ENCODE results near the gene NHLRC4.

Gene NHLRC4

DNA sequence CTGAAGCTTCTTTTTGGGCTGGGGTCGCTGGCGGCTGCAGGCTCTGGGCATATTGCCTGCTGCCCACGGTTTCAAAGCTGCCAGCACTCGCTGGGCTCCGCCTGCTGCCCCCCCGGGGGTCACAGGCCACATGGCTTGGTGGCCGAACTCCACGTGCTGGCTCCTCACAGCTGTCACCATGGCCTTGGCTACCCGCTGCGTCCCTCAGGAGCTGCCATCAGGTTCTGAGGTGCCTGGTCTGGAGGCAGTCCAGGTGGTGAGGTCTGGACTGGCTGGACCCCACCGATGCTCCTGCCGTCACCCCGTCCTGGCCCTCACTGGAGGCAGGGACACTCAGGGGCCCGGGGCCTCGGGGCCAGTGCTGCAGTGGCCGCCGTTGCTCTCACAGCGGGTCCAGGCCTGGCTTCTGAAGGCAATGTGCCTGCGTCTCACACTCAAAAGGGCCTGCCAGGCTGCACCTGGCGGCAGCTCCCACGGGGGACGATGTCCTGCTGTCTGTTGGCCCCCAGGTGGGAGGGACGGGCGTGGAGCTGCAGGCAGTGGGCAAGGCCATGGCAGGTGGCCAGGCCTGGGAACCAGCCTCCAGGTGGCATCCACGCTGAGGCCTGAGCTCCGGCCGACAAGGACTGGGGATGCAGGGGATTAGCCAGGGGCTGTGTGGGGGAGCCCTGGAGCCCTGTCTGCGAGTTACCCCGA is 26.0 kb upstream of the NHLRC4 start:
- CTCF ChIA-PET = no interaction called here
- POLR2A ChIA-PET = interaction anchor here (1.6 kb wide), 1 partner anchor 14 kb away, joined by 5 read pairs; the partner anchor contains the start of gene CAPN15
- no peak for TF ChIP-seq ELF4 (IDR thresholded peaks at IDR 0.05)
- no peak for TF ChIP-seq FOXM1 (IDR thresholded peaks at IDR 0.05; ENCODE audit: borderline replicate concordance)
- TF ChIP-seq BHLHE40 (IDR thresholded peaks at IDR 0.05; ENCODE audit: borderline replicate concordance) = no peak
- no peak for TF ChIP-seq LEF1 (IDR thresholded peaks at IDR 0.05; ENCODE audit: borderline replicate concordance)
- TF ChIP-seq L3MBTL2 (conservative IDR thresholded peaks at IDR 0.05) = no peak
- DNase-seq (ENCODE audit: extremely low spot score) = no peak

GRCh38 chr16:543301-544164 is 23.3 kb upstream of the NHLRC4 start:
- TF ChIP-seq TARDBP (IDR thresholded peaks at IDR 0.05) (no peak), ZNF384 (IDR thresholded peaks at IDR 0.05) (no peak), SP1 (IDR thresholded peaks at IDR 0.05) (no peak), FOXA1 (IDR thresholded peaks at IDR 0.05) (no peak), LEF1 (IDR thresholded peaks at IDR 0.05; ENCODE audit: borderline replicate concordance) (no peak), L3MBTL2 (conservative IDR thresholded peaks at IDR 0.05) (no peak), ARNT (IDR thresholded peaks at IDR 0.05) (no peak), BHLHE40 (IDR thresholded peaks at IDR 0.05; ENCODE audit: borderline replicate concordance) (no peak), PKNOX1 (IDR thresholded peaks at IDR 0.05) (no peak), FOXM1 (IDR thresholded peaks at IDR 0.05; ENCODE audit: borderline replicate concordance) (no peak), ELF4 (IDR thresholded peaks at IDR 0.05) (no peak), SUZ12 (IDR thresholded peaks at IDR 0.05) (no peak), CTBP1 (IDR thresholded peaks at IDR 0.05; ENCODE audit: borderline replicate concordance) (no peak), NFRKB (IDR thresholded peaks at IDR 0.05) (no peak), FOXK2 (IDR thresholded peaks at IDR 0.05) (no peak)
- CTCF ChIA-PET = interaction anchor here (1.1 kb wide), 1 partner anchor 27 kb away, joined by 3 read pairs; no protein-coding TSS in a partner anchor
- DNase-seq (ENCODE audit: extremely low spot score) = no peak
- POLR2A ChIA-PET = no interaction called here

- ChIA-PET CTCF (no interaction called here), POLR2A (no interaction called here)
- no peak for TF ChIP-seq SUZ12 (IDR thresholded peaks at IDR 0.05)
- TF ChIP-seq FOXM1 (IDR thresholded peaks at IDR 0.05; ENCODE audit: borderline replicate concordance) = no peak
- no peak for TF ChIP-seq L3MBTL2 (conservative IDR thresholded peaks at IDR 0.05)
- no peak for TF ChIP-seq HDGF (IDR thresholded peaks at IDR 0.05; ENCODE audit: borderline replicate concordance)
- TF ChIP-seq ELF4 (IDR thresholded peaks at IDR 0.05) = no peak
- TF ChIP-seq TARDBP (IDR thresholded peaks at IDR 0.05) = no peak
- TF ChIP-seq ARNT (IDR thresholded peaks at IDR 0.05) = no peak
- no peak for TF ChIP-seq SP1 (IDR thresholded peaks at IDR 0.05)
- no peak for TF ChIP-seq LEF1 (IDR thresholded peaks at IDR 0.05; ENCODE audit: borderline replicate concordance)
- no peak for TF ChIP-seq ZNF384 (IDR thresholded peaks at IDR 0.05)
- no peak for TF ChIP-seq FOXA1 (IDR thresholded peaks at IDR 0.05)
- TF ChIP-seq FOXK2 (IDR thresholded peaks at IDR 0.05) = no peak
- no peak for TF ChIP-seq CTBP1 (IDR thresholded peaks at IDR 0.05; ENCODE audit: borderline replicate concordance)
- no peak for TF ChIP-seq BHLHE40 (IDR thresholded peaks at IDR 0.05; ENCODE audit: borderline replicate concordance)
- no peak for TF ChIP-seq NFRKB (IDR thresholded peaks at IDR 0.05)
- TF ChIP-seq PKNOX1 (IDR thresholded peaks at IDR 0.05) = no peak
- no peak for DNase-seq (ENCODE audit: extremely low spot score)
Measured at GRCh38 chr16:544517-544916, 22.3 kb upstream of the NHLRC4 start.

- ChIA-PET CTCF (no interaction called here), POLR2A (no interaction called here)
- DNase-seq (ENCODE audit: extremely low spot score) = peak; percentile 66
- TF ChIP-seq LEF1 (IDR thresholded peaks at IDR 0.05; ENCODE audit: borderline replicate concordance) = no peak
Measured at GRCh38 chr16:546909-547770, 19.7 kb upstream of the NHLRC4 start.

GRCh38 chr16:548586-548985 is 18.2 kb upstream of the NHLRC4 start:
- TF ChIP-seq TARDBP (IDR thresholded peaks at IDR 0.05) (no peak), CTBP1 (IDR thresholded peaks at IDR 0.05; ENCODE audit: borderline replicate concordance) (no peak), BHLHE40 (IDR thresholded peaks at IDR 0.05; ENCODE audit: borderline replicate concordance) (no peak), L3MBTL2 (conservative IDR thresholded peaks at IDR 0.05) (no peak), ARNT (IDR thresholded peaks at IDR 0.05) (no peak), ELF4 (IDR thresholded peaks at IDR 0.05) (no peak), FOXK2 (IDR thresholded peaks at IDR 0.05) (no peak), NFRKB (IDR thresholded peaks at IDR 0.05) (no peak), PKNOX1 (IDR thresholded peaks at IDR 0.05) (no peak), FOXM1 (IDR thresholded peaks at IDR 0.05; ENCODE audit: borderline replicate concordance) (no peak), SUZ12 (IDR thresholded peaks at IDR 0.05) (no peak), ZNF384 (IDR thresholded peaks at IDR 0.05) (no peak), SP1 (IDR thresholded peaks at IDR 0.05) (no peak)
- no peak for DNase-seq (ENCODE audit: extremely low spot score)
- CTCF ChIA-PET = no interaction called here
- POLR2A ChIA-PET = no interaction called here

All from HEK293T (cell line).